Non-pigmented ciliary epithelial cell (primary cell): ENCODE results near the gene ATXN1L.
A peak's percentile ranks its signal among the peaks of the same experiment; 100 is the strongest.
"Not testable (repeated sequence)": the region's sequence is repeated elsewhere in the genome, so short reads cannot be mapped to it uniquely, and the experiment has no call there.

Source experiments
- DNase-seq: peaks from one replicate; pipeline ENCODE4 v3.0.0-alpha.2; 2010; ENCODE audit warnings: low read depth

Gene ATXN1L

GRCh38 chr16:71894921-71895678, 49.3 kb downstream of the ATXN1L start, which contains the start of gene IST1:
Gene IST1 (plus strand): TSS chr16:71895531. CDS start chr16:71915641, 20,110 bp downstream.
- DNase-seq = peak; percentile 90

GRCh38 chr16:71895679-71896365, 50.0 kb downstream of the ATXN1L start:
- DNase-seq = no peak

GRCh38 chr16:71896764-71897368, 51.1 kb downstream of the ATXN1L start:
- no peak for DNase-seq

GRCh38 chr16:71899171-71899570, 53.4 kb downstream of the ATXN1L start:
- DNase-seq = no peak

- DNase-seq = no peak
Observed at GRCh38 chr16:71902656-71903365, 57.0 kb downstream of the ATXN1L start.

GRCh38 chr16:71903608-71904007, 57.8 kb downstream of the ATXN1L start:
- DNase-seq = no peak

GRCh38 chr16:71904239-71904638, 58.5 kb downstream of the ATXN1L start:
- DNase-seq = no peak

- DNase-seq = not testable (repeated sequence)
Observed at GRCh38 chr16:71905765-71906164, 60.0 kb downstream of the ATXN1L start.
